H1 (cell line): ENCODE measurements around the gene BCL2L12. TPM values are rescaled to one million over a fixed set of nuclear protein-coding genes. Genes with fewer than 3 reads are reported as not detected.

Experiments
- CTCF ChIA-PET: fragments of 300-600 bp; sonication (Branson Sonifier 250); formaldehyde crosslinking; loops from one replicate; lab custom pipeline; 2021; ENCODE audit not compliant: partially characterized antibody; lab: Charles Lee
- POLR2A ChIA-PET: fragments of 300-600 bp; sonication (Branson Sonifier 250); formaldehyde crosslinking; loops from one replicate; lab custom pipeline; 2021; ENCODE audit warnings: inconsistent platforms; ENCODE audit not compliant: partially characterized antibody; lab: Charles Lee
- DNase-seq, 2 experiments: peaks; one replicate each; pipeline versions ENCODE4 v3.0.0 to v3.0.0-alpha.2; 2010 to 2022; ENCODE audit warnings: low spot score in 2 of 2, low read depth in 1 of 2, mixed read lengths in 1 of 2
- FAIRE-seq: peaks from 2 replicates; lab custom pipeline; 2011; peaks lifted over from hg19 to GRCh38; lab: Jason Lieb, UNC
- H2AFZ ChIP-seq: 2 replicates; pipeline ENCODE4 v1.8.1; 2012; ENCODE audit warnings: low read length, inconsistent platforms
- H2AK5ac ChIP-seq: 2 replicates; pipeline ENCODE4 v1.6.1; 2013; ENCODE audit warnings: low read depth, low read length
- H2BK120ac ChIP-seq: replicated peaks from 2 replicates; pipeline ENCODE3; 2013; ENCODE audit warnings: low read depth, low read length, inconsistent platforms
- H2BK12ac ChIP-seq: 2 replicates; pipeline ENCODE4 v1.6.1; 2013; ENCODE audit warnings: low read depth, low read length
- H2BK15ac ChIP-seq: 2 replicates; pipeline ENCODE4 v1.6.1; 2013; ENCODE audit warnings: low read length
- H2BK20ac ChIP-seq: 2 replicates; pipeline ENCODE4 v1.6.1; 2013; ENCODE audit warnings: low read length
- H2BK5ac ChIP-seq: 2 replicates; pipeline ENCODE4 v1.6.1; 2013; ENCODE audit warnings: low read depth, low read length
- H3K14ac ChIP-seq: 2 replicates; pipeline ENCODE4 v1.6.1; 2013; ENCODE audit warnings: inconsistent platforms; ENCODE audit not compliant: insufficient read length
- H3K18ac ChIP-seq: 2 replicates; pipeline ENCODE4 v1.6.1; 2013; ENCODE audit warnings: low read length; ENCODE audit errors: extremely low read depth
- H3K23ac ChIP-seq: 2 replicates; pipeline ENCODE4 v1.6.1; 2013; ENCODE audit warnings: inconsistent platforms; ENCODE audit not compliant: insufficient read length
- H3K23me2 ChIP-seq: 2 replicates; pipeline ENCODE4 v1.6.1; 2013; ENCODE audit warnings: low read depth, low read length
- H3K27ac ChIP-seq: 2 replicates; pipeline ENCODE4 v1.6.1; 2011; ENCODE audit warnings: low read depth, low read length, inconsistent platforms
- H3K27me3 ChIP-seq, 4 experiments: replicated peaks in 1 of 4; 1 replicate in 1 of 4; 2 replicates in 3 of 4; pipeline versions ENCODE4 v1.6.1 to v1.8.1; 2011 to 2013; ENCODE audit warnings: low read length in 3 of 4, mild to moderate bottlenecking in 3 of 4, inconsistent platforms in 2 of 4, mixed read lengths in 2 of 4, moderate library complexity in 1 of 4; ENCODE audit not compliant: control insufficient read depth in 3 of 4, insufficient read depth in 3 of 4; ENCODE audit errors: extremely low read depth in 1 of 4
- H3K36me3 ChIP-seq, 4 experiments: 2 replicates each; pipeline versions ENCODE4 v1.6.1 to v1.8.1; 2011 to 2013; ENCODE audit warnings: mild to moderate bottlenecking in 4 of 4, low read length in 3 of 4, moderate library complexity in 2 of 4, control low read depth in 1 of 4, inconsistent platforms in 1 of 4; ENCODE audit not compliant: insufficient read depth in 4 of 4, control insufficient read depth in 2 of 4
- H3K4ac ChIP-seq: replicated peaks from 2 replicates; pipeline ENCODE3; 2013; ENCODE audit warnings: low read length, low read depth, mixed read lengths, inconsistent platforms; ENCODE audit not compliant: insufficient read length
- H3K4me1 ChIP-seq, 4 experiments: replicated peaks in 1 of 4; 1 replicate in 1 of 4; 2 replicates in 3 of 4; pipeline versions ENCODE4 v1.6.1 to v1.8.1; 2011 to 2013; ENCODE audit warnings: low read length in 3 of 4, inconsistent platforms in 2 of 4, mixed read lengths in 1 of 4; ENCODE audit not compliant: insufficient read depth in 4 of 4, control insufficient read depth in 3 of 4
- H3K4me2 ChIP-seq, 2 experiments: 2 replicates each; pipeline versions ENCODE4 v1.6.1 to v1.8.1; 2011 to 2013; ENCODE audit warnings: low read depth in 2 of 2, low read length in 2 of 2, control low read depth in 1 of 2, inconsistent platforms in 1 of 2, mild to moderate bottlenecking in 1 of 2; ENCODE audit not compliant: insufficient read depth in 1 of 2
- H3K4me3 ChIP-seq, 4 experiments: fragments of 200-600, 300-600 bp in 1 of 4; sonication (generic), shearing (Covaris generic), sonication (Bioruptor Twin) in 1 of 4; 2 replicates each; pipeline versions ENCODE4 v1.5.1 to v1.8.1; 2011 to 2016; ENCODE audit warnings: low read length in 4 of 4, low read depth in 3 of 4, control low read depth in 2 of 4, inconsistent platforms in 2 of 4, mild to moderate bottlenecking in 2 of 4, mixed read lengths in 1 of 4, moderate library complexity in 1 of 4; ENCODE audit not compliant: insufficient read depth in 2 of 4; ENCODE audit errors: extremely low read depth in 1 of 4
- H3K56ac ChIP-seq: replicated peaks from 2 replicates; pipeline ENCODE3; 2013; ENCODE audit warnings: low read depth, mild to moderate bottlenecking, mixed read lengths, low read length, inconsistent platforms; ENCODE audit not compliant: insufficient read length
- H3K79me1 ChIP-seq: 2 replicates; pipeline ENCODE4 v1.6.1; 2013; ENCODE audit warnings: low read depth, low read length, control low read depth
- H3K79me2 ChIP-seq, 2 experiments: 2 replicates each; pipeline versions ENCODE4 v1.6.1 to v1.8.1; 2012 to 2013; ENCODE audit warnings: low read length in 2 of 2, mild to moderate bottlenecking in 2 of 2, inconsistent platforms in 1 of 2; ENCODE audit not compliant: insufficient read depth in 2 of 2, control insufficient read depth in 1 of 2
- H3K9ac ChIP-seq, 4 experiments: replicated peaks in 1 of 4; 1 replicate in 1 of 4; 2 replicates in 3 of 4; pipeline versions ENCODE4 v1.6.1 to v1.8.1; 2011 to 2013; ENCODE audit warnings: low read depth in 3 of 4, low read length in 3 of 4, control low read depth in 2 of 4, mild to moderate bottlenecking in 2 of 4, moderate library complexity in 2 of 4, inconsistent platforms in 1 of 4; ENCODE audit errors: extremely low read depth in 1 of 4
- H3K9me3 ChIP-seq, 2 experiments: 2 replicates each; pipeline versions ENCODE4 v1.6.1 to v1.8.1; 2012 to 2013; ENCODE audit warnings: mild to moderate bottlenecking in 2 of 2, moderate library complexity in 2 of 2, control low read depth in 1 of 2, inconsistent platforms in 1 of 2, low read depth in 1 of 2, low read length in 1 of 2, mixed read lengths in 1 of 2; ENCODE audit not compliant: insufficient read depth in 2 of 2
- H4K20me1 ChIP-seq, 2 experiments: replicated peaks in 1 of 2; 2 replicates each; pipeline versions ENCODE3 to v1.8.1; 2011 to 2013; ENCODE audit warnings: inconsistent platforms in 2 of 2, low read length in 2 of 2, mild to moderate bottlenecking in 1 of 2; ENCODE audit not compliant: insufficient read depth in 2 of 2, control insufficient read depth in 1 of 2
- H4K5ac ChIP-seq: 2 replicates; pipeline ENCODE4 v1.6.1; 2013; ENCODE audit warnings: low read length, low read depth, mixed read lengths, inconsistent platforms; ENCODE audit not compliant: insufficient read length
- H4K8ac ChIP-seq: 2 replicates; pipeline ENCODE4 v1.8.0; 2013; ENCODE audit warnings: mild to moderate bottlenecking, moderate library complexity, low read length, inconsistent platforms; ENCODE audit not compliant: insufficient read depth; ENCODE audit errors: extremely low read depth
- H4K91ac ChIP-seq: replicated peaks from 2 replicates; pipeline ENCODE3; 2013; ENCODE audit warnings: low read length, mixed read lengths, inconsistent platforms; ENCODE audit not compliant: insufficient read length
- CREB1 ChIP-seq: IDR thresholded peaks from 2 replicates; pipeline ENCODE4 v1.6.1; 2012; ENCODE audit warnings: inconsistent platforms
- E2F6 ChIP-seq: IDR thresholded peaks from 2 replicates; pipeline ENCODE4 v1.6.1; 2012; ENCODE audit warnings: inconsistent platforms
- EGR1 ChIP-seq: IDR thresholded peaks from 2 replicates; pipeline ENCODE4 v1.6.1; 2011; ENCODE audit warnings: low read depth, low read length, borderline replicate concordance
- POLR2A ChIP-seq, 2 experiments: IDR thresholded peaks; 1 replicate in 1 of 2; 2 replicates in 1 of 2; pipeline ENCODE4 v1.6.1; 2011; ENCODE audit warnings: low read depth in 2 of 2, low read length in 2 of 2, mild to moderate bottlenecking in 2 of 2; ENCODE audit errors: control extremely low read depth in 1 of 2
- POU5F1 ChIP-seq: IDR thresholded peaks from 2 replicates; pipeline ENCODE4 v1.6.1; 2011; ENCODE audit warnings: low read depth, mild to moderate bottlenecking, low read length, moderate library complexity
- SRF ChIP-seq: IDR thresholded peaks from 2 replicates; pipeline ENCODE4 v1.6.1; 2011; ENCODE audit warnings: mild to moderate bottlenecking, low read depth, low read length, moderate library complexity
- SUZ12 ChIP-seq: fragments of 200-600 bp; sonication (generic); IDR thresholded peaks from 2 replicates; pipeline ENCODE4 v1.6.1; 2012; ENCODE audit warnings: mild to moderate bottlenecking, inconsistent platforms, low read length, moderate library complexity, mixed read lengths
- WGBS, 2 experiments: shearing (Covaris generic) in 1 of 2; methylation state at CpG; one replicate each; pipeline versions ENCODE4 v1.1.6 to v1.1.7; 2013 to 2015; ENCODE audit warnings: low lambda C conversion rate in 2 of 2, mixed read lengths in 2 of 2, inconsistent platforms in 1 of 2, low coverage in 1 of 2, missing lambda C conversion rate in 1 of 2; ENCODE audit not compliant: insufficient replicate concordance in 2 of 2, insufficient coverage in 1 of 2, insufficient read length in 1 of 2; ENCODE audit errors: extremely low coverage in 1 of 2, missing lambda C conversion rate in 1 of 2; 5-methylcytosine and 5-hydroxymethylcytosine counted together
- polyA plus RNA-seq, 7 experiments: library from polyadenylated mRNA; depleted of rRNA in 3 of 7; stranded (reverse) in 5 of 7; unstranded in 2 of 7; fragments of >200 nt in 5 of 7; fragments of 200-250 nt in 2 of 7; gene quantifications; 1 replicate in 5 of 7; 2 replicates in 1 of 7; 4 replicates in 1 of 7; pipeline versions ENCODE4 v1.2.1 to v1.2.3, GENCODE V29; 2011 to 2013; ENCODE audit warnings: missing spikeins in 2 of 7, mixed read lengths in 2 of 7
- total RNA-seq: library from RNA; stranded (reverse); fragmentation: NEBNext Ultra II Directional; extraction: Animal tissue kit (Norgen Biotek cat#: 25700); gene quantifications from 2 replicates; pipeline ENCODE4 v1.2.1, GENCODE V29; 2021

BCL2L12 gene
- total and polyA plus RNA-seq, 2 of the 8 experiments (the other 6 are each of a cell fraction or from before 2014, with no cell fraction given): 126 to 209 TPM

GRCh38 chr19:49677231-49677900 lies 11.6 kb downstream of the BCL2L12 start, which contains the start of gene PRMT1:
TSS of gene PRMT1 (plus strand) at chr19:49677271. CDS start at chr19:49677281, 10 bp downstream.
- Histone ChIP-seq H4K20me1 (peaks cover 17 to 29% of the 10 kb centered on the region in 2 experiments), H4K91ac (peak within 1 kb of the TSS; percentile 99), H3K9ac (peak within 1 kb of the TSS; percentile 94 to 100 (median 100)), H3K23ac (no peak within 1 kb of the TSS), H3K4me1 (peaks cover 2 to 17% (median 10%) of the 10 kb centered on the region in 4 experiments), H2BK5ac (peak within 1 kb of the TSS; percentile 99), H4K8ac (peak within 1 kb of the TSS; percentile 100), H4K5ac (peak within 1 kb of the TSS; percentile 99), H3K14ac (no peak within 1 kb of the TSS), H3K56ac (peak within 1 kb of the TSS; percentile 100), H3K27ac (peak within 1 kb of the TSS; percentile 100), H3K9me3 (no peaks in the 10 kb centered on the region), H3K18ac (peak within 1 kb of the TSS; percentile 98), H2AFZ (peak within 1 kb of the TSS; percentile 95), H3K23me2 (peaks cover 4% of the 10 kb centered on the region), H3K4me3 (peak within 1 kb of the TSS; percentile 82 to 99 (median 86)), H3K79me2 (peaks cover 17 to 48% of the 10 kb centered on the region in 2 experiments), H2BK120ac (peak within 1 kb of the TSS; percentile 99), H3K4me2 (peak within 1 kb of the TSS; percentile 71 to 76), H3K79me1 (peaks cover 6% of the 10 kb centered on the region), H3K36me3 (peaks cover 8 to 17% (median 12%) of the 10 kb centered on the region in 4 experiments), H3K27me3 (no peaks in the 10 kb centered on the region), H2BK15ac (peak within 1 kb of the TSS; percentile 81; the same call in 1 of the 2 replicates), H2AK5ac (peak within 1 kb of the TSS; percentile 83), H3K4ac (peak within 1 kb of the TSS; percentile 99), H2BK12ac (peak within 1 kb of the TSS; percentile 99; the same call in 1 of the 2 replicates), H2BK20ac (no peak within 1 kb of the TSS; the same call in 1 of the 2 replicates)
- WGBS, 2 experiments: 1% methylated on average over 37 of the region's 57 CpGs; no CpG with 5 or more reads in 1 of the 2 experiments
- ChIA-PET POLR2A (interaction anchor here (0.8 to 14.5 kb wide), 33 partner anchors 12 to 1058 kb away, joined by 3 to 275 read pairs (median 5); partner anchors contain the start of genes ADM5, AKT1S1, ATF5 and BCL2L12), CTCF (interaction anchor here (0.6 to 2.6 kb wide), 7 partner anchors 9 to 115 kb away, joined by 3 to 11 read pairs (median 6); no protein-coding TSS in a partner anchor)
- FAIRE-seq (no peak), DNase-seq (peak in 1 of 2 experiments; percentile 77)
- no peak for TF ChIP-seq POU5F1
- TF ChIP-seq CREB1: 0 out of 2 replicates have a peak, but pooled peaks have one; percentile 6
- TF ChIP-seq SRF: no peak
- peak; percentile 98 for TF ChIP-seq POLR2A (IDR thresholded peaks at IDR 0.05; ENCODE audit: control extremely low read depth in 1 of 2, low read depth in 2 of 2, low read length in 2 of 2)
- TF ChIP-seq E2F6: no peak
- no peak for TF ChIP-seq EGR1
- no peak for TF ChIP-seq SUZ12
